Measurements from ENCODE around the gene CTNNBIP1.

The CTNNBIP1 gene, protein sequence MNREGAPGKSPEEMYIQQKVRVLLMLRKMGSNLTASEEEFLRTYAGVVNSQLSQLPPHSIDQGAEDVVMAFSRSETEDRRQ

DNA sequence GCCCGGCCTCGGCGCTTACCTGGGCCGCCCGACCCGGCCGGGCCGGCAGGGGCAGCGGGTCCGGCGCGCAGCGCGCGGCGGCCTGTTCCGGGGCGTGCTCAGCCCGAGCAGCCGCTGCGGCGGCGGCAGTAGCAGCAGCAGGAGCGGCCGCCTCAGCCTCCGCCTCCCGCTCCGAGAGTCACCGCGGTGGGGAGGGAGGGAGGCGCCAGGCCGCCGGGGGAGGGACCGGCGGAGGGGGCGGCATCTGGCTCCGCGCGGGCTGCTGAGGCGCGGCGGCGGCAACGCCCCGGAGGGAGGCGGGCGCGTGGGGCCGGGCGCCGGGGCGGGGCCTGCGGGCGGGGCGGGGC is at the start of gene CTNNBIP1:
TSS of gene CTNNBIP1 (minus strand) at position 194 of the 347 bp plus-strand sequence. CDS start 38,205 bp downstream, outside the sequence.
- Histone ChIP-seq H3K36me3 (no peaks in the 10 kb centered on the region), H3K9ac (peak within 1 kb of the TSS; percentile 86), H4K20me1 (peaks cover 13% of the 10 kb centered on the region; the same call in 1 of the 2 replicates), H3K4me1 (peaks cover 24% of the 10 kb centered on the region), H3K4me2 (peak within 1 kb of the TSS; percentile 92), H3K27me3 (no peaks in the 10 kb centered on the region), H3K9me3 (no peaks in the 10 kb centered on the region), H3K4me3 (peak within 1 kb of the TSS; percentile 91), H3K27ac (peak within 1 kb of the TSS; percentile 87)
- TF ChIP-seq Cebpa-rat (IDR thresholded peaks at IDR 0.05), result no peak

- Histone ChIP-seq H3K4me3 (no peak overlapping the region), H3K27me3 (no peaks in the 10 kb centered on the region), H3K4me1 (peaks cover 21% of the 10 kb centered on the region), H3K4me2 (no peak overlapping the region), H3K27ac (no peak overlapping the region), H3K9me3 (no peaks in the 10 kb centered on the region), H3K36me3 (no peaks in the 10 kb centered on the region), H3K9ac (no peak overlapping the region), H4K20me1 (no peaks in the 10 kb centered on the region)
- TF ChIP-seq Cebpa-rat (IDR thresholded peaks at IDR 0.05), result no peak
These were observed 47.7 kb upstream of the CTNNBIP1 start for GRCh38 chr1:9957726-9958125.

DNA sequence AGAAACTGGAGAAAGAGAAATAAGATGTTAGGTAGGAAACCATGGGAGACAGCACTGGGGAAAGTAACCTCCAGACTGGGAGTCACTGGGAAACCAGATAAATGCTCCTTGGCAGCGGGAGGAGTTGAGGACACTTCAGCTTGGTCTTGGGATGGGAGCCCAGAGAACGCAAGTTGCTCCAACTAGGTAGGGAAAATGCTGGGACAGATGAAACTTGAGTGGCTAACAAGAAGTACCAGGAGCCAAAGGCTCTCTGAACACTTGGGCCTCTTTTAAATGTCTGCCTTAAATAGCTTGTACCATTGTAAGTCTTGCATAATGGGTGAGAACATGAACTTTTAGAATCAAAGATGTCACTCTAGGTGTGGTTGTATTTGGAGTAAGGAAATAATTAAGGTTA is 36.2 kb upstream of the CTNNBIP1 start:
- Histone ChIP-seq H3K4me1 (peaks cover 33% of the 10 kb centered on the region), H3K9ac (no peak overlapping the region), H4K20me1 (no peaks in the 10 kb centered on the region), H3K9me3 (no peaks in the 10 kb centered on the region), H3K4me2 (no peak overlapping the region), H3K27me3 (no peaks in the 10 kb centered on the region), H3K4me3 (no peak overlapping the region), H3K36me3 (peaks cover 5% of the 10 kb centered on the region; the same call in 1 of the 2 replicates), H3K27ac (no peak overlapping the region)
- no peak for TF ChIP-seq Cebpa-rat (IDR thresholded peaks at IDR 0.05)

DNA sequence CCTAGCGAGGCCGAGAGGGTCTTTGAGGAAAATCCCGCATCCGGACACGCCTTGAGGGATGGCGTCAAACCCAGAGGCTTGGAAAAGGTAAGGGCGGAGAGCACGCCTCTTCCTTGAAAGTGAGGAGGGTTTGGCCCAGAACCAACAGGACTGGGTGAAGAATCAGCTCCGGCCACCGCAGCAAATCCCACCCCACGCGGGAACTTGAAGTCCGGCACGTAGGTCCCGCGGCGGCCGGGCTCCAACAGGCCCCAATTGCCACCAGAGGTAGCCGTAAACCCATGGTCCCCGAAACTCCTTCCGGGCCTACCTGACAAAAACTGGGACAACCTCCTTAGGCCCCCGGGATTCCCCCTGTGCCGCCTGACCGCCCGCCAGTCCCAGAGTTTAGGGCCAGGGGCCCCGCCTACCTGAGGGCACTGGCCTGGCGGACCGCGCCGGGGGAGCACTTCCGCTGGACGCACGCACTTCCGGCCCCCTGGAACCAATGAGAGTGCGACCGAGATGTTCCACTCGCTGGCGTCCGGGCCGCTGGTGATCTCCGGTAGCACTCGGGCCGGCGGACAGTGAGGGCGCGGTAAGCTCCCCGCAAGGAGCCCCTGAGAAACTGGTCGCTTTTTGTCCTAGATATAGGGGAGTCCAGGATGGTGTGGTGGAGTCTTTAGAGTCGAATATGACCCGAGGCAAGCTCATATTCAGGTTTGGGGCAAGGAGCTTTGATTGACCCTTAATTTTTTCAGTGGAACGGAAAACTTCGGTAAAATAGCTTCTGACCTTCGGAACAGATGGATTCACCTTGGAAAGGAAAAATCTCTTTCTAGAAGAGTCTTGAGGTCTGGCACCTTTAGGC is 33.1 kb upstream of the CTNNBIP1 start, which contains the start of the genes LZIC and NMNAT1:
TSS of gene LZIC (minus strand) at position 453 of the 850 bp plus-strand sequence. CDS start 6,772 bp downstream, outside the sequence.
TSS of gene NMNAT1 (plus strand) at position 537 of the 850 bp plus-strand sequence. CDS start 28,599 bp downstream, outside the sequence.
- peaks cover 14% of the 10 kb centered on the region for H3K4me1 ChIP-seq
- peak within 1 kb of the TSS; percentile 85 for H3K4me2 ChIP-seq
- peak within 1 kb of the TSS; percentile 82 for H3K4me3 ChIP-seq
- H3K27me3 ChIP-seq, result no peaks in the 10 kb centered on the region
- H3K36me3 ChIP-seq, result peaks cover 23% of the 10 kb centered on the region
- H4K20me1 ChIP-seq, result no peaks in the 10 kb centered on the region
- H3K9ac ChIP-seq, result peak within 1 kb of the TSS; percentile 94
- peak within 1 kb of the TSS; percentile 85 for H3K27ac ChIP-seq
- TF ChIP-seq Cebpa-rat (IDR thresholded peaks at IDR 0.05), result no peak
- no peaks in the 10 kb centered on the region for H3K9me3 ChIP-seq

DNA sequence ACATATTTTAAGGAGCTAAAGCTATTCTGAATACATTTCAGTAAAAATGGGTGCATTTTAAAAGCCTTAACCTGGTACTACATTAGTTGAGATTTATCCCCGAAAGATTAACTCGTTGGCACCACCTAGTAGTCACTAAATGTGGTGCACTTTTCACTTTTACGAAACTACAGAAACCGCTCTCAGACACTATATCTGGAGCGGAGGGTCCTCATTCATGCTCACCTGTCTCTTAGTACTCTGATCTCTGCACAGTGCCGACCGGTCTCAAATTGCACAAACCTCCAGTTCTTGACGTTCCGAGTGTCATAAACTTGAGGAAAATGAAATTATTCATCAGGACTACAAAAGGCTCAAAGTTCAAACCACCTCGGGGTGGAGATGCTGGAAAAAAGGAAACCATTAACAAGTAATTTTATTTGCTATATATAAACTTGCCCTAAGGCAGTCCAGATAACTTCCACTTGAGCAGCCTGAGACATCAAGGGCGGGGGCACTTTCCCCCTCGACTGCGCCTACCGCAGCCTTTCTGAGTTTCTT is 32.4 kb upstream of the CTNNBIP1 start:
- no peaks in the 10 kb centered on the region for H3K9me3 ChIP-seq
- TF ChIP-seq Cebpa-rat (IDR thresholded peaks at IDR 0.05), result no peak
- H3K27ac ChIP-seq, result peak overlapping the region; percentile 85

GRCh38 chr1:9929431-9930385 is 19.6 kb upstream of the CTNNBIP1 start:
- Histone ChIP-seq H3K4me1 (peaks cover 8% of the 10 kb centered on the region; the same call in 1 of the 2 replicates), H3K4me3 (no peak overlapping the region), H3K4me2 (no peak overlapping the region), H3K9ac (no peak overlapping the region), H4K20me1 (no peaks in the 10 kb centered on the region), H3K36me3 (peaks cover 63% of the 10 kb centered on the region), H3K27me3 (no peaks in the 10 kb centered on the region), H3K9me3 (no peaks in the 10 kb centered on the region), H3K27ac (no peak overlapping the region)
- TF ChIP-seq Cebpa-rat (IDR thresholded peaks at IDR 0.05), result no peak

More for the DNA sequence above, 32.4 kb upstream of the CTNNBIP1 start:
- Histone ChIP-seq H3K27me3 (no peaks in the 10 kb centered on the region), H3K4me3 (peak overlapping the region; percentile 82), H3K4me2 (peak overlapping the region; percentile 85), H3K9ac (peak overlapping the region; percentile 94), H3K4me1 (peaks cover 14% of the 10 kb centered on the region), H3K36me3 (peaks cover 27% of the 10 kb centered on the region), H4K20me1 (no peaks in the 10 kb centered on the region)

DNA sequence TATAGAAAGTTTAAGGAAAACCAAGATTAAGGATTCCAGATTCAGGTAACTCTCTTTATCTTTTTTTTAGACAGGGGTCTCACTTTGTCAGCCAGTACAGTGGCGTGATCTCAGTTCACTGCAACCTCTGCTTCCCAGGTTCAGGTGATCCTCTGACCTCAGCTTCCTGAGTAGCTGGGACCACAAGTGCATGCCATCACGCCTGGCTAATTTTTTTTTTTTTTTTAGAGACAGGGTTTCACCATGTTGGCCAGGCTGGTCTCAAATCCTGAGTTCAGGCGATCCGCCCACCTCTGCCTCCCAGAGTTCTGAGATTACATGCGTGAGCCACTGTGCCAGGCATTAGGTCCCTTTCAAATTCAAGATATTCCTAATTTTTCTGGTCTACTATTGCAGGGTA is 17.2 kb upstream of the CTNNBIP1 start:
- TF ChIP-seq Cebpa-rat (IDR thresholded peaks at IDR 0.05), result no peak
- no peaks in the 10 kb centered on the region for H4K20me1 ChIP-seq
- no peaks in the 10 kb centered on the region for H3K27me3 ChIP-seq
- peaks cover 8% of the 10 kb centered on the region; the same call in 1 of the 2 replicates for H3K4me1 ChIP-seq
- H3K9me3 ChIP-seq, result no peaks in the 10 kb centered on the region
- no peak overlapping the region for H3K4me3 ChIP-seq
- no peak overlapping the region for H3K4me2 ChIP-seq
- peaks cover 44% of the 10 kb centered on the region for H3K36me3 ChIP-seq
- H3K27ac ChIP-seq, result no peak overlapping the region
- no peak overlapping the region for H3K9ac ChIP-seq

GRCh38 chr1:9922342-9922741 is 12.3 kb upstream of the CTNNBIP1 start:
- TF ChIP-seq Cebpa-rat (IDR thresholded peaks at IDR 0.05), result no peak
- no peaks in the 10 kb centered on the region for H4K20me1 ChIP-seq
- H3K9ac ChIP-seq, result no peak overlapping the region
- no peaks in the 10 kb centered on the region for H3K36me3 ChIP-seq
- H3K27ac ChIP-seq, result no peak overlapping the region
- no peak overlapping the region for H3K4me3 ChIP-seq
- no peaks in the 10 kb centered on the region for H3K27me3 ChIP-seq
- H3K9me3 ChIP-seq, result no peaks in the 10 kb centered on the region
- peaks cover 2% of the 10 kb centered on the region; the same call in 1 of the 2 replicates for H3K4me1 ChIP-seq
- H3K4me2 ChIP-seq, result no peak overlapping the region

GRCh38 chr1:9920606-9921005 is 10.5 kb upstream of the CTNNBIP1 start:
- Histone ChIP-seq H3K27me3 (no peaks in the 10 kb centered on the region), H3K4me3 (no peak overlapping the region), H3K4me1 (no peaks in the 10 kb centered on the region), H4K20me1 (no peaks in the 10 kb centered on the region), H3K36me3 (no peaks in the 10 kb centered on the region), H3K9ac (no peak overlapping the region), H3K27ac (no peak overlapping the region), H3K9me3 (no peaks in the 10 kb centered on the region), H3K4me2 (no peak overlapping the region)
- no peak for TF ChIP-seq Cebpa-rat (IDR thresholded peaks at IDR 0.05)

All from BLaER1 (cell line).